Stimulated activated CD8-positive, alpha-beta memory T cell treated with anti-CD3 and anti-CD28 coated beads, Interleukin-4, amount 100 ng/mL, for 1 hour (primary cell): ENCODE results near the gene KIRREL3.

Experiments used
- DNase-seq, 2 donors: peaks; one replicate each; pipeline ENCODE4 v3.0.0-alpha.2; 2020; ENCODE audit warnings: low read depth in 2 of 2, low spot score in 1 of 2

KIRREL3 gene

GRCh38 chr11:126606484-126606883 is 394.1 kb downstream of the KIRREL3 start:
- no peak for DNase-seq

- no peak for DNase-seq
Measured at GRCh38 chr11:126604461-126604860, 396.1 kb downstream of the KIRREL3 start.

DNA sequence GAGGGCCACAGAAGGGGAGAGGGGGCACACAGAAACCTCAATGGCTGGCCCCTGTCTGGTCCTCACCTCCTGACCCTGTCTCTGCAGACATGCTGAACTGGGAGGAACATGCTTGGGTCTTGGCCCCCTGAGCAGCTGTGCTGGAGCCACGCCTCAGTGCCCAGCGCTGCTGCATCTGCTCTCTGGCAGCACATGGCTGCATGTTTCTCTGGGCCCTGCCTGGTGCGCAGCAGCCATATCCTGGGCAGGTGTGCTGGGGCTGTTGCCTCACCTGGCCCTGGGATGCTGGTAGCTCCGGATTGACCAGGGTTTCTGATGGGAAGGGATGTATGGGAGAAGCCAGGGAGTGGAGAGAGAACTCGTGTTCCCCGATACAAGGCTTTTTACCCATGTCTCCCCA is 397.1 kb downstream of the KIRREL3 start:
- DNase-seq, result no peak

DNA sequence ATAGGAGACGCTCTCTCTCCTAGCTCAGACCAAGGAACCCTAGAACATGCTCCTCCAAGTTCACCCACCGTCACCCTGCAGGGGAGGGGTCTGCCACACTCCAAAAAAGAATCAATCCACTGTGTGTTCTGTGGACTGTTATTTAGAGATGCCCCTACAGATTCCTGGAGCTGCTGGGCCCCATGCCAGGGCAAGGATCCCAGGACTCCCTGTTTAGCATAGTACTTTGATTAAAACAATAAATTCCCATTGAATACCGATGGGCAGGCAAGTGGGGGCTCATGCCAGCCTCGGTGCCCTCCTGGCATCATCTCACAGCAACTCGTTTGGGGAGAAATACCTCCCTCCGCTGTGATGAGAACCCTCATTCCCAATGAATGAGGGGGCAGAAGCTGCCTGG is 397.6 kb downstream of the KIRREL3 start:
- DNase-seq, result no peak

GRCh38 chr11:126602349-126602940 is 398.1 kb downstream of the KIRREL3 start:
- DNase-seq, result no peak

- no peak for DNase-seq
Measured at GRCh38 chr11:126601550-126602215, 398.9 kb downstream of the KIRREL3 start.

DNA sequence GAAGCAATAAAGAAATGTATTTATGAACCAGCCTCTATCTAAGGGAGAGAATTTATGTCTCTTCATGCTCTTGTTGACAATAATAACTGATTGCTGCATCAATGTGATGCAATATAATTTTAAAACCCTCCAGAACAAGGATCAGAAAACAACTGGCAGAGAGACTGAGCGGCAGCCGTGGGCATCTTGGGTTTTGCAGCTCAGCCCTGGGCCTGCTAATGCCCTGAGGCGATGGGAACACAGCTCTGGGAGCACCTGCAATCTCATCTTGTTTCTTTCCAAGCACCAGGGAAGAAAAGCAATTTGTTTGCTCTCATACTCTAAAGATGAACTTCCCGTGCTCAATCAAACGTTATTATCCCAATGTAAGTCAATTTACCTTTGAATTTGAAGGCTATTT is 399.4 kb downstream of the KIRREL3 start:
- DNase-seq, result no peak

- DNase-seq, result no peak
Measured at GRCh38 chr11:126599217-126599897, 401.2 kb downstream of the KIRREL3 start.

DNA sequence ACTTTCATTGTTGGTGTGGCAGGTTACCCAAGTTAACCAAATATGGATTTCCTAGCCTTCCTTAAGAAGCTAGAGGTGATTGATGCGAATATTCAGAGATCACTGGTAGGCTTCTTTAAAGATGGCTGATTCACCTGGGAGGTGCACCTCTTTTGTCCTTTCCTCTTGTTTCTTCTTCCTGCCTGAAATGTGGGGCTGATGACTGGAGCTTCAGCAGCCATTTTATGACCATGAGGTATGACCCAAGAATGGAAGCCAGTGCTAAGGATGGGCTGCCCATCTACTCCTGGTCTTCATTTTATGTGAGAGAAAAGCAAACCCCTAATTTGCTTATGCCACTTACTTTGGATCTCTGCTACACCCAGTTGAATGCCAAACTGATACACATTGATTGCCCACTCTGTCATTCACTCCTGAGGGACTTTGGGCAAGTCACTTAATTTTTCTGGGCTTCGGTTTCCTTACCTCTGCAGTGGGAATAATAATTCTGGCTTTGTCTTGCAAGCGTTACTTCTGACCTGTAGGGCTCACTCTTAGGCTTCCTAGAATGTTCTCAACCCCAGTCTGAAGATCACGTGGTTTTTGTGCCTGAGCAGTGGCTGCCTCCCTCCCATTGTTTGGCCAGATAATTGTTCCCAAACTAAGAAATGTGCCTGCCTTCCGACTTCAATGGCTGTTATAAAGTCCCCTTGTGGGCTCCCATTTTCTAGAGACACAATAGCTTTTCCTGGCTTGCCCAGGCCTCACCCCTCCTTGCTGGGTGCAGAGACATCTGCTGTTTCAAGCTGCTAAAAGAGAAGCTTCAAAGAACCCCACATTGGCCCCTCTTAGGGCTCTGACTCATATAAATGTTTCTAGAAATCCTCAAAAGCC is 402.0 kb downstream of the KIRREL3 start:
- no peak for DNase-seq

DNA sequence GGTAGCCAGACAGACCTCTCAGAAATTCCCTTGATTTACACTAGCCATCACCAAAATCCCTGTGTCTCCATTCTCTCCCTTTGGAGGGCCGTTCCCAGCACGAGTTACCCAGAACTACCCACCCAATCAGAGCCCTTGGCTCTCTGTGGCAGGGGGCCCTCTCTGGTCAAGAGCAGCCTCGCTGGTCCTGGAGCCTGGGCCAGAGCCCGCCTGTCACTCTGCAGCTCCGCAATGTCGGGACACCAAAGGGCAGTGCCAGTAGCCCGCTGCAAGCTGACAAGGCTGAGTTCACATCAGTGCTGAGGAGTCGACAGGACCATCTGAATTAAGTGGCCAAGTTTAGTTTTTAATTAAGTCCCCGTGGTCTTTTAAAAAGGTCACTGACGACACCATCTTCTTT is 403.5 kb downstream of the KIRREL3 start:
- no peak for DNase-seq

DNA sequence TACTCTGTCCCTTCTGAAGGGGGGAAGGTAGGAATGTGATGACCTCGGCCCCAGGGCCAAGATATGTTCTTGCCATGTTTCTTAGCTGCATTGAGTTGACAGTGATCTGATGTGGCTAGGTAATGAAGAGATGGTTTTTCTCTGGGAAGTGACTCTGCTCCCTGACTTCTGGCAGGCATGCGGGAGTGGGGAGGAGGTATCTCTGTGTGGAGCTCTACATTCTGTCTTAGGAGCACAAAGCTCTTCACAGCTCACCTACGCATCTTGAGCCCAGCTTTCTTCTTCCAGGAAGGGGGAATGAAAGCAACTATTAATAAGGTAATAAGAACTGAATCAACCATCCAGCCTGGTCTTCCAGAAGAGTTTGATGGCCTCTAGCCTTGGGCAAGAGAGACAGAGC is 404.1 kb downstream of the KIRREL3 start:
- no peak for DNase-seq

- DNase-seq, result no peak
Measured at GRCh38 chr11:126595560-126595959, 405.0 kb downstream of the KIRREL3 start.

DNA sequence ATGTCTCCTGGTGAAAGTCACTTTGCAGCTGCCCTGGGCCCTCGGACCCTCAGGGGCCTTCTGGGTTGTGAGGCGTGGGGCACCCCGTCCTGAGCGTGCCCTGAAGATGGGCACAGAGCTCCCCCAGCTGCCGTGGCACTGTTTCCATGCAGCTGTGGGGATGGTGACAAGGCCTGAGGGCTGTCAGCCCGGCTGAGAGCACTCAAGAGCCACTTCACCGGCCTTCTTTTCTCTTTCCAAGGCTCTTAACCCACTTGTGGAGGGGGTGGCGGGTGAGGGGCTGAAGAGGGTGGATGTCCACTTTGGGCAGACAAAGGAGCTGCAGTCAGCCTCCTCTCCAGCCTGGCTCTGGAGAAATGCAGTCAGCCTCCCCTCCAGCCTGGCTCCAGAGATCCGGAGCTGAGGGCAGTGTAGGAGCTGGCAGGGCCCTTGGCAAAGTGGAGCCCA is 405.6 kb downstream of the KIRREL3 start:
- no peak for DNase-seq

- no peak for DNase-seq
Measured at GRCh38 chr11:126592496-126593410, 407.8 kb downstream of the KIRREL3 start.

DNA sequence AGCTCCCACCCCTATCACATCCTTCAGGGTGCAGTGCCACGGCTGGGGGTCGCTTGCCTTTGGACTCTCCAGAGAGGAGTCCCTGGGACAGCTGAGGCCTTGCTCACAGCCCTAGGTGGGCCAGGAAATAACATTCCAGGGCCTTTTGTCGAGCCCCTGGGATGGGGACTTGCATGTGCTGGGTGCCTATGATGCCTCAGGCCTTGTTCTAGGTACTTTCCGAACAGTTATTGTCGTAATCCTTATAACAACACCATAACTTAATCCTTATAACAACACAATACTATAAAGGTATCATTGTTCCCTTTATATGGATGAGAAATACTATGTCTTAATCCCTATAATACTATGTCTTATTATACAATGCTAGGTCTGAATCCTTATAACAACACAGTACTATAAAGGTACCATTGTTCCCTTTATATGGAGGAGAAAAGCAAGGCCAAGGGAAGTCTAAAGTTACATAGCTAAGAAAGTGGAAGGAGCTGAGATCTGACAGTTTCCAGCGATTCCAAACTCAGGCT is 408.5 kb downstream of the KIRREL3 start:
- DNase-seq, result no peak

DNA sequence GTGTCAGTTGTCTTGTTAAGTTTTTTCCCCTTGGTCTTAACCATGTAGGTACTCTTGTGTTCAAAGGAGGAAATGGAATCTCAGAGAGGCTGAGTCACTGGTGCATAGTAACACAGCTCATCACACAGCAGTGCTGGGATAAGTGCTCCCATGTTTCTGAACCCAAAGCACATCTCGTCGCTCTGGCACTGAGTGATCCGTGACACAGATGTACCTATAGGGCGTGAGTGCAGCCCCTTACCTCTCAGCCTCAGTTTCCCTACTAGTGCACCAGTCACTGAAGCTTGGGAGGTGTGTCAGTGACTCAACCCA is 411.1 kb downstream of the KIRREL3 start:
- DNase-seq, result no peak

- DNase-seq, result no peak
Measured at GRCh38 chr11:126588630-126589491, 411.7 kb downstream of the KIRREL3 start.

GRCh38 chr11:126587541-126587940 is 413.0 kb downstream of the KIRREL3 start:
- no peak for DNase-seq

GRCh38 chr11:126585774-126586491 is 414.6 kb downstream of the KIRREL3 start:
- DNase-seq, result no peak
